GM19452 (cell line): Measurements from ENCODE around the gene RRP12.
A peak's percentile ranks its signal among the peaks of the same experiment; 100 is the strongest.
"Not testable (repeated sequence)": the region's sequence is repeated elsewhere in the genome, so short reads cannot be mapped to it uniquely, and the experiment has no call there.

ENCODE experiments used
- ATAC-seq: cut with Tn5 transposase; IDR thresholded peaks from one replicate; pipeline ENCODE4 v1.9.1; 2021; ENCODE audit not compliant: unreplicated experiment

RRP12 gene, protein sequence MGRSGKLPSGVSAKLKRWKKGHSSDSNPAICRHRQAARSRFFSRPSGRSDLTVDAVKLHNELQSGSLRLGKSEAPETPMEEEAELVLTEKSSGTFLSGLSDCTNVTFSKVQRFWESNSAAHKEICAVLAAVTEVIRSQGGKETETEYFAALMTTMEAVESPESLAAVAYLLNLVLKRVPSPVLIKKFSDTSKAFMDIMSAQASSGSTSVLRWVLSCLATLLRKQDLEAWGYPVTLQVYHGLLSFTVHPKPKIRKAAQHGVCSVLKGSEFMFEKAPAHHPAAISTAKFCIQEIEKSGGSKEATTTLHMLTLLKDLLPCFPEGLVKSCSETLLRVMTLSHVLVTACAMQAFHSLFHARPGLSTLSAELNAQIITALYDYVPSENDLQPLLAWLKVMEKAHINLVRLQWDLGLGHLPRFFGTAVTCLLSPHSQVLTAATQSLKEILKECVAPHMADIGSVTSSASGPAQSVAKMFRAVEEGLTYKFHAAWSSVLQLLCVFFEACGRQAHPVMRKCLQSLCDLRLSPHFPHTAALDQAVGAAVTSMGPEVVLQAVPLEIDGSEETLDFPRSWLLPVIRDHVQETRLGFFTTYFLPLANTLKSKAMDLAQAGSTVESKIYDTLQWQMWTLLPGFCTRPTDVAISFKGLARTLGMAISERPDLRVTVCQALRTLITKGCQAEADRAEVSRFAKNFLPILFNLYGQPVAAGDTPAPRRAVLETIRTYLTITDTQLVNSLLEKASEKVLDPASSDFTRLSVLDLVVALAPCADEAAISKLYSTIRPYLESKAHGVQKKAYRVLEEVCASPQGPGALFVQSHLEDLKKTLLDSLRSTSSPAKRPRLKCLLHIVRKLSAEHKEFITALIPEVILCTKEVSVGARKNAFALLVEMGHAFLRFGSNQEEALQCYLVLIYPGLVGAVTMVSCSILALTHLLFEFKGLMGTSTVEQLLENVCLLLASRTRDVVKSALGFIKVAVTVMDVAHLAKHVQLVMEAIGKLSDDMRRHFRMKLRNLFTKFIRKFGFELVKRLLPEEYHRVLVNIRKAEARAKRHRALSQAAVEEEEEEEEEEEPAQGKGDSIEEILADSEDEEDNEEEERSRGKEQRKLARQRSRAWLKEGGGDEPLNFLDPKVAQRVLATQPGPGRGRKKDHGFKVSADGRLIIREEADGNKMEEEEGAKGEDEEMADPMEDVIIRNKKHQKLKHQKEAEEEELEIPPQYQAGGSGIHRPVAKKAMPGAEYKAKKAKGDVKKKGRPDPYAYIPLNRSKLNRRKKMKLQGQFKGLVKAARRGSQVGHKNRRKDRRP (N-terminal part only)

DNA sequence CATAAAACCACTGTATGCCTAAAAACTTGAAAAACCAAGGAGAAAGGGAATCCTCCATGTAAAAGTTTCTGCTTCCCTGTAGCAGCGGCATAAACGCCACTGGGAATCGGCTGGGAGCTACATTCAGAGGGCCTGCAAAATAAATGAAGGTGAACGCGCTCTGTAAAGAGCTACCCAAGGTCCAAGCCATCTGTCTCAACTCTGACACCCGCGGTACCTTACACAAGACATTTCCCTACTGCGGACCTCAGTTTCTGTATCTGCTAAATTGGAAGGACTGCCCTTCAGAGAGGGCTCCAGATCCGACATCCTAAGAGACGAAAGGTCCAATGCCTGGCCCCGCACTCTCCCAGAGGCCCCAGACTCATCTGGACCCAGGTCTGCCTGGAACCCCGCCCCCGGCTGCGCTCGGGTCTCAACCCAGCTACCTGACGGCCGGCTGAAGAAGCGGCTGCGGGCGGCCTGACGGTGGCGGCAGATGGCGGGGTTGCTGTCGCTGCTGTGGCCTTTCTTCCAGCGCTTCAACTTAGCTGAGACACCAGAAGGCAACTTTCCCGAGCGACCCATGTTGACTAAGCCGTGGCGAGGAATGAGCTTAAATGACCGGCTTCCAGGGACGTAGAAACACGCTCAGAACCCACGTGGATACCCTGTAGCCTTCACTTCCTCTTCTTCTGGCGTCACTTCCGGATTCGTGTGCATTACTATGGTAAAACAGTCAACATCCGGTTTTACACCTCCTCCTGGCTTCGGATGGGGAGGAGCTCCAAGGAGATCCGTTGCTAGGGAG lies at the start of gene RRP12:
Gene RRP12, minus strand, starts transcription at position 676 of the 790 bp plus-strand sequence. Its CDS starts 109 bp downstream, at position 567.
- peak; percentile 99 for ATAC-seq

GRCh38 chr10:97450828-97451227 lies 49.7 kb upstream of the RRP12 start:
- ATAC-seq: no peak

DNA sequence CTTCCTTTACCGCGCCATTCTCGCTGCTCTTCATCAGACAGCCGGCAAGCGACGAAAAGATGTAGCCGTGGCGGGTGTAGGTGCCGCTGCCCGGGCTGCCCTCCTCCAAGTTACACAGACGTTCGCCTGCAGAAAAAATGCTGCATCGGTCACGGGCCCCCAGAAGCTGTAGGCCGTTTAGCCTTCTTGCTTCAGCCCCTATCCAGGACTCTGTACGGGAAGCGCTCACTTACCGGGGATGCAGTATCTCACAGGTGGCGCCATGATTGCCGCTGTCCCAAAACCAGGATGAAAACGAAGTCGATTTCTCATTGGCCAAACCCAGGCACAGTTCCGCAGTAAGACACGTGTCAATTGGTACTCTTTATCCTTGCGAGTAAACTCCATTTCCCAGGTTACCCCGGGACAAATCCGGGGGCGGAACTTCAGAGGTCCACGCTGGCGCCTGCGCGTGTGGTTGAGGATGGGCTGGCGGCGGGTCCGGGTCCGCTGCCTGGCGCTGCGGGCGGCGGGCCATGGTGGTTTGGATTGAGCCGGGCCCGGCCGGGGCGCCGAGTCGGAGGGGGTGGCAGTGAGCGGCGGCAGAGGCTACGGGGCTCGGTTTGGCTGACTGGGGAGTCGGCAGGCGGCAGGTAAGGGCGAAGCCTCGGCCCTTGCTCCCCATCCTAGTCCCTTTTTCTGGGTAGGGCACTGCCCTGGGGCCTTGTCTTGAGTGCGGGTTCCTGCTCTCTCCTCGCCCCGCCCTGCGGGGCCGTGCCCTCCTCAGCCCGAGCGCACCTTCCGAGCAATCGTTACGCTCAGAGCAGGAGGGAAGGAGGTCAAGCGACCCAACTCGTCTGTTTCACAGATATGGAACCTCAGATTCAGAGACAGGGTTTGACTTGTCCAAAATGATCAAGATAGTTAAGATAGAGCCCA lies 44.8 kb upstream of the RRP12 start, which contains the start of the genes EXOSC1 and ZDHHC16:
Gene EXOSC1, minus strand, starts transcription at position 285 of the 918 bp plus-strand sequence. Its CDS starts 21 bp downstream, at position 264.
Gene ZDHHC16, plus strand, starts transcription at position 454 of the 918 bp plus-strand sequence. CDS start 5,501 bp downstream, outside the sequence.
- peak; percentile 95 for ATAC-seq

- ATAC-seq: peak; percentile 3
Observed at GRCh38 chr10:97445357-97445721, 44.2 kb upstream of the RRP12 start.

GRCh38 chr10:97444212-97444611 lies 43.1 kb upstream of the RRP12 start:
- ATAC-seq: no peak

DNA sequence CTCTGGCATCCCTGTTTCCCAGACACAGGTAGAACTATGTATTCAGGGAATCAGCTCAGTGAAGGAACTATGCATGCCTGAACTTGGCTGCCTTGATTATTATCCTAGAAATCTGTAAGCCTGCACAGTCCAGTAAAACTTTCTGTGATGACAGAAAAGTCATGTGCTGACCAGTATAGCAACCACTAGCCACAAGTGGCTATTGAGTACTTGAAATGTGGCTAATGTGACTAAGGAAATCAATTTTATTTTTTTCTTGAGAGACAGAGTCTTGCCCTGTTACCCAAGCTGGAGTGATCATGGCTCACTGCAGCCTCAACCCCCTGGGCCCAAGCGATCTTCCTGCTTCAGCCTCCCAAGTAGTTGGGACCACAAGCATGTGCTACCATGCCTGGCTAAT lies 41.1 kb upstream of the RRP12 start:
- ATAC-seq: no peak

- no peak for ATAC-seq
Observed at GRCh38 chr10:97435211-97435610, 34.1 kb upstream of the RRP12 start.

DNA sequence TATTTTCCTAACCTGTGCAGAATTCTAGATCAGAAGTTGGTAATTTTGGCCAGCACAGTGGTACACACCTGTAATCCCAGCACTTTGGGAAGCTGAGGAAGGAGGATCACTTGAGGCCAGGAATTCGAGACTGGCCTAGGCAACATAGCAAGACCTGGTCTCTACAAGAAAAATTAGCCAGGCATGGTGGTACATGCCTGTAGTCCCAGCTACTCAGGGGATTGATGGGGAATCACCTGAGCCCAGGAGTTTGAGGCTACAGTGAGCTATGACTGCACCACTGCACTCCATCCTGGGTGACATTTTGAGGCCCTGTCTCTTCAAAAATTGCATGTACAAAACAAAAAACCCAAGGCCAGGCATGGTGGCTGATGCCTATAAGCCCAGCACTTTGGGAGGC lies 33.4 kb upstream of the RRP12 start:
- no peak for ATAC-seq

- no peak for ATAC-seq
Observed at GRCh38 chr10:97434055-97434454, 32.9 kb upstream of the RRP12 start.

GRCh38 chr10:97428572-97428981 lies 27.4 kb upstream of the RRP12 start:
- ATAC-seq: no peak

DNA sequence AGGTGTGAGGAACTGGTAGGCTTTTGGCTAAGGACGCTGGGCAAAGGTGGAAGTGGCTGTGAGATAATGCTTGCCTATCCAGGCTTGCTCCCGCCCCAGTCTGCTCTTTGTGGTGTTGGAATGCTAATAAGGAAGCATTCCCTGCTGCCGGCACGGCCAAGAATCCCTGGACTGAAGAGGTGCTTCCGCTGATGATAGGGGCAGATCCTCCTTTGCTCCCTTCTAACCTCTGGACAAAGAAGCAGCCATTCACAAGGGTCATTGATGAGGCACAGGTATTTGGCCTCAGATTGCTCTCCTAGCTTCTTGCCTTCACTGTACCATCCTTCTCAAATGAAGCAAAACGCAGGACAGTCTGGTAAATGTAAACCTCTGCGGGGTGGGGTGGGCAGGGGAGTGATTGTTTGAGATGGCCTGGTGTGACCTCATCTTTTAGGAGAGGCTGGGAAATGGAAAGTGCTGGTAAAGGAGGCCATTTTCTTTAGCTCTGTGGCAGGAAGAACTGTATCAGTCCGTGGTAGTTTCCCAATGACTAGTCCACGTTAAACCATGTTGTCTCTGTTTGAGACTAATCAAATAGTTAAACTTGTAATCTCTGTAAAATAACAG lies 26.5 kb upstream of the RRP12 start:
- ATAC-seq: no peak

DNA sequence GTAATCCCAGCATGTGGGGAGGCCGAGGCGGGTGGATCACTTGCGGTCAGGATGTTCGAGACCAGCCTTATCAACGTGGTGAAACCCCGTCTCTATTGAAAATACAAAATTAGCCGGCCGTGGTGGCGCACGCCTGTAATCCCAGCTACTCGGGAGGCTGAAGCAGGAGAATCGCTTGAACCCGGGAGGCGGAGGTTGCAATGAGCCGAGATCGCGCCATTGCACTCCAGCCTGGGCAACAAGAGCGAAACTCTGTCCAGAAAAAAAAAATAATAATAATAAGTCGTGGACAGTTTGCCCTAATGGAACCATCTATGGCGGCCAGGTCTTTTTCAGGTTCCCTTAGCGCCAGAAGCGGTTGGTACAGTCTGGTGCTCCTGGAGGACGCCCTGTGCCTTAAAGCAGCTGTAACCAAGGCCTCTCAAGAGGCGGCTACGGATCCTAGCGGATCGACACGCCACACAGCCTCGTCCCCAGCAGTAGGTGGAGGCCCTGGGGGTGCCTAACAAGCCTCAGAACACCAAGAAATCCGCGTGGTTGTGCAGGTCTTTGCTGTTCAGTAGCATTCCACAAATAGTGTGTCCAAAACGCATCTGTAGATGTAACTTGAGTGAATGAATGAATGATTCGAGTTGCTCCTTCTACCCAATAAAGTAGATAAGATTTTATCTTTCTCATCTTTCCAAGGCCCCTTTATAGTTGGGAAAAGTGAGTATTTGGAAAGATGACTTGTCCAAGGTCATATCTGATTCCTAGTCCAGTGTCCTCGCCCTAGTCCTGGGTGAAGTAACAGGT lies 25.8 kb upstream of the RRP12 start:
- ATAC-seq: no peak

GRCh38 chr10:97425964-97426775 lies 25.0 kb upstream of the RRP12 start, which contains the start of gene PGAM1:
PGAM1 (plus strand) TSS chr10:97426191; CDS start chr10:97426308, 117 bp downstream.
- peak; percentile 86 for ATAC-seq

DNA sequence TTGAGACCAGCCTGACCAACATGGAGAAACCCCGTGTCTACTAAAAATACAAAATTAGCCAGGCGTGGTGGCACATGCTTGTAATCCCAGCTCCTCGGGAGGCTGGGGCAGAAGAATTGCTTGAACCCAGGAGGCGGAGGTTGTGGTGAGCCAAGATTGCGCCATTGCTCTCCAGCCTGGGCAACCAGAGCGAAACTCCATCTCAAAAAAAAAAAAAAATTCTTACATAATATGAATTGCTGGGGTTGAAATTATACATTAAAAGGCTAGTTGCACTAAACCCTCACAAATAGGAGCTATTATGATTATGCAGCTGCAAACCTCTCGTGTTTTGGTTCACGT lies 22.6 kb upstream of the RRP12 start:
- not testable (repeated sequence) for ATAC-seq

DNA sequence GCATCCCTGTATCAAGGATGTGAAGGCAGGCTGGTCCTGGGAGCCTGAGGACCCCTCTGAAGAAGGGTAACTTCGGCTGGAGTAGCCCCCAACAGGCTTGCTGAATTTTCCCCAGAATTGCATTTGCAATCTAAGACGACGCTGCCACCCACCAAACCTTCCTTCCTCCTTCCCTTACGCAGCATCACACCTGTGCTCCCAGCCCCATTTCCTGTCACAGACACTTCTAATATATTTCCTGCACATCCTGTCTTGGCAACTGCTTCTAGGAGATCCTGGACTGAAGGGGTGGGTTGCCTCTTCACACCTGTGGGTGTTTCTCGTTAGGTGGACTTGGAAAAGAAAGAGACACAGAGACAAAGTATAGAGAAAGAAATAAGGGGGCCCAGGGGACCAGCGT lies 15.4 kb upstream of the RRP12 start:
- no peak for ATAC-seq

DNA sequence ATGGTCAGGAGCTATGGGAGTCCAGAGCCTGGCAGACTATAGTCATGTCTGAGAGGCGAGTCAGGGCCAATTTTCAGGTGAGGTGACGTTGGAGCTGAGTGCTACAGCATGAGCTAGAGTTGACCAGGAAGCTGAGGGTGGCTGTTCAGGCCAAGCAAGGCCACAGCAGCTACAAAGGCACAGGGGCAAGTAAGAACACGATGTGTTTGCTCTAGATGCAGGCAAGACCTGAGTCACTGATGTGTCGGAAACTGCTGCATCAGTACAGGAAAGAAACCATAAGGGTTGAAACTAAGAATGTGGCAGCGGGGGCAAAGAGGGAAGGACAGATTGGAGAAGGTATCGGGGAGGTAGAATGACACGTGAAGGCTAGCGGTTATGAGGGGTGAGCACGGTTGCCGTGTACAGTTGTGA lies 11.8 kb upstream of the RRP12 start:
- no peak for ATAC-seq

- ATAC-seq: no peak
Observed at GRCh38 chr10:97411406-97411805, 10.3 kb upstream of the RRP12 start.
